ENCODE measurements around the gene TLCD3B. TPM values are rescaled to one million over a fixed set of nuclear protein-coding genes. Genes with fewer than 3 reads are reported as not detected.
A peak's percentile ranks its signal among the peaks of the same experiment; 100 is the strongest.

TLCD3B gene
- total RNA-seq, 1 experiment from 2014 or later: 20.9 TPM

GRCh38 chr16:30052671-30053372, 21.8 kb upstream of the TLCD3B start:
- Histone ChIP-seq H2BK12ac (ENCODE audit: insufficient read length, low read depth, low read length) (no peak overlapping the region), H3K18ac (ENCODE audit: insufficient read length, low read depth, low read length) (peak overlapping the region; percentile 57), H3K9me3 (ENCODE audit: control insufficient read depth, low read depth, low read length) (no peaks in the 10 kb centered on the region), H3K14ac (ENCODE audit: insufficient read depth, low read length) (peak overlapping the region; percentile 82), H3T11ph (ENCODE audit: low read length) (no peak overlapping the region), H2BK15ac (ENCODE audit: low read depth, low read length) (no peak overlapping the region), H2AFZ (ENCODE audit: low read length) (no peak overlapping the region), H2BK20ac (ENCODE audit: low read depth, low read length, poor library complexity, severe bottlenecking) (no peak overlapping the region), H3K27ac (ENCODE audit: insufficient read length, low read depth, low read length) (no peak overlapping the region), H3K27me3 (ENCODE audit: insufficient read depth, low read length) (no peaks in the 10 kb centered on the region), H3K23ac (ENCODE audit: insufficient read length, low read depth, low read length) (no peak overlapping the region), H3K79me2 (ENCODE audit: insufficient read depth, low read length) (no peaks in the 10 kb centered on the region), H4K20me1 (ENCODE audit: control insufficient read depth, insufficient read depth, insufficient read length) (no peaks in the 10 kb centered on the region), H2BK120ac (ENCODE audit: low read depth, low read length, poor library complexity, severe bottlenecking) (no peak overlapping the region), H4K5ac (ENCODE audit: insufficient read length, low read depth, low read length) (no peak overlapping the region), H3K4me2 (ENCODE audit: insufficient read depth, insufficient read length, low read length) (peak overlapping the region; percentile 79), H3K4me1 (ENCODE audit: insufficient read depth, low read length) (no peaks in the 10 kb centered on the region), H2AK5ac (ENCODE audit: insufficient read length, low read length) (no peak overlapping the region), H3K56ac (ENCODE audit: insufficient read length, low read depth, low read length) (no peak overlapping the region), H2BK5ac (ENCODE audit: insufficient read length, low read length) (no peak overlapping the region), H3K4ac (ENCODE audit: low read depth, low read length) (no peak overlapping the region), H3K23me2 (ENCODE audit: insufficient read length, low read depth, low read length, poor library complexity, severe bottlenecking) (peaks cover 9% of the 10 kb centered on the region), H4K8ac (replicated peaks; ENCODE audit: insufficient read length, low read depth, low read length) (no peak overlapping the region), H3K79me1 (ENCODE audit: insufficient read depth, low read depth, low read length, poor library complexity, severe bottlenecking) (no peaks in the 10 kb centered on the region), H3K9ac (ENCODE audit: extremely low read depth, insufficient read length, low read length) (peak overlapping the region; percentile 60), H4K91ac (ENCODE audit: insufficient read length, low read depth, low read length) (no peak overlapping the region)
- whole genome bisulfite sequencing (ENCODE audit: extremely low coverage, insufficient read length, low lambda C conversion rate): no CpG with 5 or more reads among the region's 58 CpGs
- DNase-seq: peak; percentile 90
- peaks cover 13 to 20% of the 10 kb centered on the region in 2 experiments for H3K4me1 Mint-ChIP-seq
- peak overlapping the region; percentile 79 to 86 for H3K4me3 Mint-ChIP-seq
- H3K36me3 Mint-ChIP-seq (ENCODE audit: insufficient read depth in 1 of 3, low read depth in 3 of 3): no peaks in the 10 kb centered on the region
- H3K27ac Mint-ChIP-seq: no peak overlapping the region; a peak in 1 of 7 replicates
- peaks cover 17% of the 10 kb centered on the region for H3K27me3 Mint-ChIP-seq (ENCODE audit: low read depth)
- H3K9me3 Mint-ChIP-seq: no peaks in the 10 kb centered on the region
- no peak for TF ChIP-seq CTCF (conservative IDR thresholded peaks at IDR 0.05)

Measured in H9 (cell line).